ENCODE results near the gene GOLGA2.

DNA sequence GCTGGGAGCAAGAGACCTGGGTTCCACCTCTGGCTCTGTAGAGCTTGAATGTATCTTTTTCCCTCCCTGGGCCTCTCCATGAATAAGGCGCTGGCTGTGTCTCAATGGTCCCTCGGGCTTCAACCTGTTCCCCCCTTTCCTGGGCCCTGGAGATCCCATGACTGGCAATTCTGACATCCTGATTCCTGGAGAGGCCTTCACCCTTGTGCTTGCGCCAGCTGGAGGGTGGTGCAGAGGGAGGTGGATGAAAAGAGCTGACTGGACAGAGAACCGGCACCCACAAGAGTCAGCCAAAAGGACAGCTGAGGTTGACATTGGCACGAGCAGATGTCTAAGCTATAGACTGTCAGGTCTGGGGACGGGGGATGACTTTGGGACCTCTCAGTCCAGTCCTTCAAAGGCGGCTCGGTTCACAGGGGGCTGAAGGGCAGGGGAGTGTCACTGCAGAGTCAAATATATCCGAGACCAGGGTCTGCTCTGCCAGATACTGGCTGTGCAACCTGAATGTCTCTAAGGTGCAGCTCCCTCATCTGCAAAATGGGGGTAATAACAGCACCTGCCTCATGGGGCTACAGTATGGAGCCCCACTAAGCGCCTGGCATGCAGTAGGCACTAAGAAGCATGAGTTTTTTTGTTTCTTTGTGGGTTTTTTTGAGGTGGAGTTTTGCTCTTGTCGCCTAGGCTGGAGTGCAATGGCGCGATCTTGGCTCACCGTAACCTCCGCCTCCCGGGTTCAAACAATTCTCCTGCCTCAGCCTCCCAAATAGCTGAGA is 58.8 kb downstream of the GOLGA2 start:
- TF ChIP-seq, protein P1, sequence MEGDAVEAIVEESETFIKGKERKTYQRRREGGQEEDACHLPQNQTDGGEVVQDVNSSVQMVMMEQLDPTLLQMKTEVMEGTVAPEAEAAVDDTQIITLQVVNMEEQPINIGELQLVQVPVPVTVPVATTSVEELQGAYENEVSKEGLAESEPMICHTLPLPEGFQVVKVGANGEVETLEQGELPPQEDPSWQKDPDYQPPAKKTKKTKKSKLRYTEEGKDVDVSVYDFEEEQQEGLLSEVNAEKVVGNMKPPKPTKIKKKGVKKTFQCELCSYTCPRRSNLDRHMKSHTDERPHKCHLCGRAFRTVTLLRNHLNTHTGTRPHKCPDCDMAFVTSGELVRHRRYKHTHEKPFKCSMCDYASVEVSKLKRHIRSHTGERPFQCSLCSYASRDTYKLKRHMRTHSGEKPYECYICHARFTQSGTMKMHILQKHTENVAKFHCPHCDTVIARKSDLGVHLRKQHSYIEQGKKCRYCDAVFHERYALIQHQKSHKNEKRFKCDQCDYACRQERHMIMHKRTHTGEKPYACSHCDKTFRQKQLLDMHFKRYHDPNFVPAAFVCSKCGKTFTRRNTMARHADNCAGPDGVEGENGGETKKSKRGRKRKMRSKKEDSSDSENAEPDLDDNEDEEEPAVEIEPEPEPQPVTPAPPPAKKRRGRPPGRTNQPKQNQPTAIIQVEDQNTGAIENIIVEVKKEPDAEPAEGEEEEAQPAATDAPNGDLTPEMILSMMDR (IDR thresholded peaks at IDR 0.05), result no peak
- TF ChIP-seq POLR2A (IDR thresholded peaks at IDR 0.05), result no peak
